OCI-LY7 (cell line): ENCODE data around the gene FEN1.

ENCODE experiments used
- EZH2phosphoT487 ChIP-seq: fragments of 200-600 bp; sonication (generic); IDR thresholded peaks from 2 replicates; pipeline ENCODE4 v1.6.1; 2018; ENCODE audit warnings: low read depth, borderline replicate concordance, mild to moderate bottlenecking, mixed run types, antibody characterized with exemption, low read length, moderate library complexity, mixed read lengths
- TF ChIP-seq, protein P1 (sequence below): fragments of 200-600 bp; sonication (generic); conservative IDR thresholded peaks from 2 replicates; pipeline ENCODE4 v1.5.1; 2014; ENCODE audit warnings: mild to moderate bottlenecking, antibody characterized with exemption, low read length, moderate library complexity, mixed read lengths

DNA sequence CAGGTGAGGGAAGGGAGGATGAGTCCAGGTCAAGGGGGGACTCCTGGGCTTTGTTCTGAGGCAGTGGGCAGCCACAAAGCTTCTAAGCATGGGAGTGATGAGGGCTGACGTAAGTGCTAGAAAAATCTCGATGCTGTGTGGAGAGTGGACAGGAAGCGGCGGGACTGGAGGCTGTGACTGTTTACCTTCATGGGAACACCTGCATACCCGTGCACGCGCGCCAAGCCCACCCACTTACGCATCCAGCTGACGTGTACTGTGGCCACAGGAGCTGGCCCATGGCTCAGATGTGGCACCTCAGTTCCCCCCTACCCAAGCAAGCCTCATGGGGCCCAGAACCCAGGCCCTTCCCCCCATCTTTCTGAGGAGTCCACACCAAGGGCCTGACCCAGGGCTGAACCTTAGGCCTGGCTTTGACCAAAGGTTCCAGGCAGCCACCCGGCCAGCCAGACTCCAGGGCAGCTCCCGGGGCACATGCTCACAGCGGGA is 26.3 kb upstream of the FEN1 start:
- TF ChIP-seq EZH2phosphoT487: no peak
- TF ChIP-seq, protein P1, sequence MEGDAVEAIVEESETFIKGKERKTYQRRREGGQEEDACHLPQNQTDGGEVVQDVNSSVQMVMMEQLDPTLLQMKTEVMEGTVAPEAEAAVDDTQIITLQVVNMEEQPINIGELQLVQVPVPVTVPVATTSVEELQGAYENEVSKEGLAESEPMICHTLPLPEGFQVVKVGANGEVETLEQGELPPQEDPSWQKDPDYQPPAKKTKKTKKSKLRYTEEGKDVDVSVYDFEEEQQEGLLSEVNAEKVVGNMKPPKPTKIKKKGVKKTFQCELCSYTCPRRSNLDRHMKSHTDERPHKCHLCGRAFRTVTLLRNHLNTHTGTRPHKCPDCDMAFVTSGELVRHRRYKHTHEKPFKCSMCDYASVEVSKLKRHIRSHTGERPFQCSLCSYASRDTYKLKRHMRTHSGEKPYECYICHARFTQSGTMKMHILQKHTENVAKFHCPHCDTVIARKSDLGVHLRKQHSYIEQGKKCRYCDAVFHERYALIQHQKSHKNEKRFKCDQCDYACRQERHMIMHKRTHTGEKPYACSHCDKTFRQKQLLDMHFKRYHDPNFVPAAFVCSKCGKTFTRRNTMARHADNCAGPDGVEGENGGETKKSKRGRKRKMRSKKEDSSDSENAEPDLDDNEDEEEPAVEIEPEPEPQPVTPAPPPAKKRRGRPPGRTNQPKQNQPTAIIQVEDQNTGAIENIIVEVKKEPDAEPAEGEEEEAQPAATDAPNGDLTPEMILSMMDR: no peak
